Measurements from ENCODE around the gene DNASE1L3.

GRCh38 chr3:58164199-58164879 lies 46.4 kb downstream of the DNASE1L3 start:
- TF ChIP-seq POLR2A (IDR thresholded peaks at IDR 0.05; ENCODE audit: low read depth) = no peak
- no peak for TF ChIP-seq CTCF (IDR thresholded peaks at IDR 0.05)
- no peak for TF ChIP-seq POLR2AphosphoS5 (IDR thresholded peaks at IDR 0.05)

Measured in esophagus muscularis mucosa (tissue), 3 donors.